Uterus (tissue), 2 donors: ENCODE data around the gene ST3GAL2.

Source experiments
- CTCF ChIP-seq, 4 experiments: fragments of 200-600 bp in 2 of 4; fragments of 450-650 bp in 2 of 4; sonication (generic) in 2 of 4; IDR thresholded peaks; one replicate each; pipeline ENCODE4 v1.5.1; 2016 to 2019; ENCODE audit warnings: antibody characterized with exemption in 4 of 4, mild to moderate bottlenecking in 2 of 4, moderate library complexity in 1 of 4
- POLR2A ChIP-seq, 2 donors: fragments of 450-650 bp; IDR thresholded peaks; one replicate each; pipeline ENCODE4 v1.6.1; 2016; ENCODE audit warnings: antibody characterized with exemption in 2 of 2, mild to moderate bottlenecking in 1 of 2, moderate library complexity in 1 of 2

GRCh38 chr16:70470141-70470926 lies 31.4 kb upstream of the ST3GAL2 start:
- TF ChIP-seq CTCF (IDR thresholded peaks at IDR 0.05) = no peak
- no peak for TF ChIP-seq POLR2A (IDR thresholded peaks at IDR 0.05)
